HEK293 (cell line): ENCODE data around the gene CCM2.

ENCODE experiments used
- CTCF ChIA-PET: fragments of 350-600 bp; formaldehyde crosslinking; extraction: SDS; loops from one replicate; lab custom pipeline; 2021; ENCODE audit warnings: antibody characterized with exemption; lab: Yijun Ruan, JAX
- POLR2A ChIA-PET: fragments of 300-600 bp; formaldehyde crosslinking; extraction: SDS; loops from one replicate; lab custom pipeline; 2020; ENCODE audit warnings: antibody characterized with exemption, inconsistent platforms; lab: Yijun Ruan, JAX
- H3K27ac ChIP-seq: fragments of 200-500 bp; sonication (Bioruptor generic); 2 replicates; pipeline ENCODE4 v1.5.1; 2014; ENCODE audit warnings: low read depth, low read length, control low read depth, inconsistent platforms; ENCODE audit errors: extremely low read depth
- H3K36me3 ChIP-seq, 2 experiments: fragments of 200-500 bp in 1 of 2; sonication (Bioruptor generic) in 1 of 2; 1 replicate in 1 of 2; 2 replicates in 1 of 2; pipeline ENCODE4 v1.5.1; 2014 to 2017; ENCODE audit warnings: inconsistent platforms in 2 of 2, low read length in 2 of 2; ENCODE audit not compliant: control insufficient read depth in 2 of 2, insufficient read depth in 1 of 2
- H3K4me1 ChIP-seq: fragments of 200-500 bp; sonication (Bioruptor generic); 2 replicates; pipeline ENCODE4 v1.5.1; 2014; ENCODE audit warnings: mild to moderate bottlenecking, low read length, inconsistent platforms; ENCODE audit not compliant: control insufficient read depth, insufficient read depth
- H3K4me3 ChIP-seq: 2 replicates; pipeline ENCODE4 v1.5.1; 2011; ENCODE audit warnings: low read depth, mild to moderate bottlenecking, control low read depth, low read length, moderate library complexity
- H3K9me3 ChIP-seq: fragments of 200-500 bp; sonication (Bioruptor generic); 2 replicates; pipeline ENCODE4 v1.5.1; 2014; ENCODE audit warnings: low read depth, low read length, inconsistent platforms; ENCODE audit not compliant: control insufficient read depth, insufficient read depth
- GLIS2 ChIP-seq: fragments of 450-650 bp; formaldehyde crosslinking; IDR thresholded peaks from 2 replicates; pipeline ENCODE4 v1.5.1; 2016; ENCODE audit warnings: missing biosample characterization, missing genetic modification characterization
- MEIS1 ChIP-seq: sonication (generic); formaldehyde crosslinking; IDR thresholded peaks from 2 replicates; pipeline ENCODE4 v1.8.1; 2022; ENCODE audit warnings: missing genetic modification reagents, mild to moderate bottlenecking, borderline replicate concordance
- SCRT2 ChIP-seq: fragments of 450-650 bp; formaldehyde crosslinking; IDR thresholded peaks from 2 replicates; pipeline ENCODE4 v1.5.1; 2016; ENCODE audit warnings: missing biosample characterization, missing genetic modification characterization
- WT1 ChIP-seq: fragments of 450-650 bp; formaldehyde crosslinking; IDR thresholded peaks from 2 replicates; pipeline ENCODE4 v1.5.1; 2016; ENCODE audit warnings: missing biosample characterization, missing genetic modification characterization
- ZBTB7A ChIP-seq: fragments of 450-650 bp; formaldehyde crosslinking; IDR thresholded peaks from 2 replicates; pipeline ENCODE4 v1.5.1; 2016; ENCODE audit warnings: low read depth, missing biosample characterization, missing genetic modification characterization
- ZNF112 ChIP-seq: fragments of 450-650 bp; formaldehyde crosslinking; IDR thresholded peaks from 2 replicates; pipeline ENCODE4 v1.5.0; 2017; ENCODE audit warnings: missing biosample characterization, missing genetic modification characterization
- ZNF155 ChIP-seq: fragments of 450-650 bp; formaldehyde crosslinking; IDR thresholded peaks from 2 replicates; pipeline ENCODE4 v1.5.1; 2016; ENCODE audit warnings: missing biosample characterization, missing genetic modification characterization
- ZNF169 ChIP-seq: fragments of 450-650 bp; formaldehyde crosslinking; IDR thresholded peaks from 2 replicates; pipeline ENCODE4 v1.5.1; 2016; ENCODE audit warnings: missing biosample characterization, missing genetic modification characterization
- ZNF184 ChIP-seq: fragments of 450-650 bp; IDR thresholded peaks from 2 replicates; pipeline ENCODE4 v1.5.1; 2018; ENCODE audit warnings: missing biosample characterization, mild to moderate bottlenecking, missing genetic modification characterization
- ZNF19 ChIP-seq: fragments of 450-650 bp; formaldehyde crosslinking; IDR thresholded peaks from 2 replicates; pipeline ENCODE4; 2016; ENCODE audit warnings: missing biosample characterization, missing genetic modification characterization, low read depth
- ZNF266 ChIP-seq: fragments of 450-650 bp; formaldehyde crosslinking; IDR thresholded peaks from 2 replicates; pipeline ENCODE4 v1.5.1; 2016; ENCODE audit warnings: missing biosample characterization, missing genetic modification characterization, low read depth
- ZNF311 ChIP-seq: fragments of 450-650 bp; formaldehyde crosslinking; IDR thresholded peaks from 2 replicates; pipeline ENCODE4 v1.5.1; 2017; ENCODE audit warnings: missing biosample characterization, missing genetic modification characterization, borderline replicate concordance
- ZNF366 ChIP-seq: fragments of 450-650 bp; formaldehyde crosslinking; conservative IDR thresholded peaks from 2 replicates; pipeline ENCODE4 v1.5.1; 2016; ENCODE audit warnings: missing biosample characterization, missing genetic modification characterization
- ZNF391 ChIP-seq: fragments of 450-650 bp; formaldehyde crosslinking; IDR thresholded peaks from 2 replicates; pipeline ENCODE4 v1.5.1; 2016; ENCODE audit warnings: low read depth, missing biosample characterization, missing genetic modification characterization, borderline replicate concordance
- ZNF433 ChIP-seq: fragments of 450-650 bp; formaldehyde crosslinking; IDR thresholded peaks from 2 replicates; pipeline ENCODE4 v1.5.1; 2016; ENCODE audit warnings: missing biosample characterization, missing genetic modification characterization, low read depth
- ZNF529 ChIP-seq: fragments of 450-650 bp; formaldehyde crosslinking; IDR thresholded peaks from 2 replicates; pipeline ENCODE4 v1.5.1; 2017; ENCODE audit warnings: missing genetic modification characterization, missing biosample characterization; ENCODE audit not compliant: insufficient replicate concordance
- ZNF558 ChIP-seq: fragments of 450-650 bp; formaldehyde crosslinking; IDR thresholded peaks from 2 replicates; pipeline ENCODE4 v1.5.1; 2016; ENCODE audit warnings: missing biosample characterization, missing genetic modification characterization
- ZNF560 ChIP-seq: fragments of 450-650 bp; formaldehyde crosslinking; IDR thresholded peaks from 2 replicates; pipeline ENCODE4 v1.5.1; 2017; ENCODE audit warnings: missing biosample characterization, missing genetic modification characterization, borderline replicate concordance
- ZNF701 ChIP-seq: fragments of 450-650 bp; formaldehyde crosslinking; IDR thresholded peaks from 2 replicates; pipeline ENCODE4 v1.5.1; 2016; ENCODE audit warnings: missing biosample characterization, missing genetic modification characterization
- ZNF747 ChIP-seq: fragments of 450-650 bp; formaldehyde crosslinking; IDR thresholded peaks from 2 replicates; pipeline ENCODE4 v1.5.1; 2016; ENCODE audit warnings: missing biosample characterization, missing genetic modification characterization
- TF ChIP-seq, protein P1 (sequence below): fragments of 450-650 bp; formaldehyde crosslinking; IDR thresholded peaks from 2 replicates; pipeline ENCODE4; 2016; ENCODE audit warnings: missing biosample characterization, missing genetic modification characterization
- TF ChIP-seq, protein P2 (sequence below): fragments of 450-650 bp; formaldehyde crosslinking; conservative IDR thresholded peaks from 2 replicates; pipeline ENCODE4 v1.5.1; 2016; ENCODE audit warnings: low read depth, missing biosample characterization, missing genetic modification characterization

CCM2 gene

DNA sequence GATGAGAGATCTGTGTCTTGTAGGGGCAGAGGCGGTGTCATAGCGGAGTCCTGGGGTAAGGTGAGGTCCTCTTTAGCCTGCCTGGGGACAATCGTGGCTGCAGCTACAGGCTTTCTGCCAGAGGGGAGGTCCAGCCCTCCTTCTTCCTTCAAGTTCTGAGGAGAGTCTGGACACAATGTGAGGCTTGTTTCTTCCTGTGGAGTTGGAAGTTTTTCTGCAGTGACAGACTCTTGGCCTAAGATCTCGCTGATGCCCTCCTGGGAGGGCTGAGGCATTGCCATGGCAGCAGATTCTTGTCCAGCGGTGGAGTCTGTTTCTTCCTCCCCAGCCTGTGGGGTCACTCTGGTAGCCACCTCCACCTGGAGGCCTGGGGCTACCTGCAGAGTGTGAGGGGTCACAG lies 84.3 kb downstream of the CCM2 start:
- H3K36me3 ChIP-seq: no peaks in the 10 kb centered on the region
- no peaks in the 10 kb centered on the region for H3K9me3 ChIP-seq
- CTCF ChIA-PET: no interaction called here
- POLR2A ChIA-PET: no interaction called here
- TF ChIP-seq ZNF433: no peak
- no peak for TF ChIP-seq ZBTB7A (tag by site-specific recombination)
- TF ChIP-seq MEIS1: no peak
- no peak for TF ChIP-seq SCRT2 (tag by site-specific recombination)
- TF ChIP-seq, protein P1, sequence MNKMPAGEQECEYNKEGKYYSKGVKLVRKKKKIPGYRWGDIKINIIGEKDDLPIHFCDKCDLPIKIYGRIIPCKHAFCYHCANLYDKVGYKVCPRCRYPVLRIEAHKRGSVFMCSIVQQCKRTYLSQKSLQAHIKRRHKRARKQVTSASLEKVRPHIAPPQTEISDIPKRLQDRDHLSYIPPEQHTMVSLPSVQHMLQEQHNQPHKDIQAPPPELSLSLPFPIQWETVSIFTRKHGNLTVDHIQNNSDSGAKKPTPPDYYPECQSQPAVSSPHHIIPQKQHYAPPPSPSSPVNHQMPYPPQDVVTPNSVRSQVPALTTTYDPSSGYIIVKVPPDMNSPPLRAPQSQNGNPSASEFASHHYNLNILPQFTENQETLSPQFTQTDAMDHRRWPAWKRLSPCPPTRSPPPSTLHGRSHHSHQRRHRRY: no peak
- TF ChIP-seq ZNF391: no peak
- TF ChIP-seq ZNF184 (tag by site-specific recombination): no peak
- TF ChIP-seq ZNF747 (tag by site-specific recombination): no peak
- no peak for TF ChIP-seq ZNF155 (tag by site-specific recombination)
- TF ChIP-seq ZNF529 (tag by site-specific recombination): no peak
- TF ChIP-seq ZNF19: no peak
- no peak for TF ChIP-seq WT1
- TF ChIP-seq ZNF558 (tag by site-specific recombination): no peak
- TF ChIP-seq ZNF169: no peak
- TF ChIP-seq ZNF266 (tag by site-specific recombination): no peak
- TF ChIP-seq ZNF366 (tag by site-specific recombination): no peak
- no peak for TF ChIP-seq ZNF311
- no peak for TF ChIP-seq ZNF112 (tag by site-specific recombination)
- H3K4me3 ChIP-seq: no peak overlapping the region
- H3K27ac ChIP-seq: no peak overlapping the region
- H3K4me1 ChIP-seq: no peaks in the 10 kb centered on the region

DNA sequence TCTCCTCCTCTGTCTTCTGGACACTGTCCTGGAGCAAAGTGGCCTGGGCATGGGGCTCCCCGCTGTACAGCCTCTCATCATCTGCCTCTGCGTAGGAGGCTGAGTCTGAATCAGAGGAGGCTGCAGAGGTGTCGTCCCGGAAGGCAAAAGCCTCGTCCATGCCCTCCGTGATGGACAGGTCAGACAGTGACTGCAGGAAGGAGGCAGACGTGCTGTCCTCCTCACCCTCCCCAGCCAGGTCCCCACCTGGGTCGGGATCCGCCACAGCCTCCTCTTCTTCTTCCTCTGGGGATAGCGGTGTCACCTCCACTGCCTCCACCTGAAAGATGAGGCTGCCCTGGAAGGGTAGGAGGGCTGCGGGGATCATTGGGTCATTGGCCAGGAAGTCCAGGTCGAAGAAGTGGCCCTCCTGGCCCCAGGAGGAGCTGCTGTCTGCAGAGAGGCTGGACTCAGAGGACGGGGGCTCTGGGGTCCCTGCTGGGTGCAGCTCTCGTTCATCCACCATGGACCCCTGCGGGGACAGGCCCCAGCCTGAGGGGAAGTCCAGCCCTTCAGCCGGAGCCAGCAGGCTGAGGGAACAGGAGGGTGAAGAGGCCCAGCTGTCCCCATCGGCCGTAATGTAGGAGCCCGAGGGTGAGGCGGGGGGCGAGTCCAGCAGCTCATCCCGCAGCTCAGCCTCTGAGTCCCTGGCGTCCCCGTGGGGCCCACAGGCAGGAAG lies 85.1 kb downstream of the CCM2 start:
- no peaks in the 10 kb centered on the region for H3K9me3 ChIP-seq
- TF ChIP-seq ZNF391 (no peak), ZNF560 (tag by site-specific recombination) (no peak), ZNF701 (tag by site-specific recombination) (no peak), GLIS2 (tag by site-specific recombination) (no peak)
- TF ChIP-seq, protein P2, sequence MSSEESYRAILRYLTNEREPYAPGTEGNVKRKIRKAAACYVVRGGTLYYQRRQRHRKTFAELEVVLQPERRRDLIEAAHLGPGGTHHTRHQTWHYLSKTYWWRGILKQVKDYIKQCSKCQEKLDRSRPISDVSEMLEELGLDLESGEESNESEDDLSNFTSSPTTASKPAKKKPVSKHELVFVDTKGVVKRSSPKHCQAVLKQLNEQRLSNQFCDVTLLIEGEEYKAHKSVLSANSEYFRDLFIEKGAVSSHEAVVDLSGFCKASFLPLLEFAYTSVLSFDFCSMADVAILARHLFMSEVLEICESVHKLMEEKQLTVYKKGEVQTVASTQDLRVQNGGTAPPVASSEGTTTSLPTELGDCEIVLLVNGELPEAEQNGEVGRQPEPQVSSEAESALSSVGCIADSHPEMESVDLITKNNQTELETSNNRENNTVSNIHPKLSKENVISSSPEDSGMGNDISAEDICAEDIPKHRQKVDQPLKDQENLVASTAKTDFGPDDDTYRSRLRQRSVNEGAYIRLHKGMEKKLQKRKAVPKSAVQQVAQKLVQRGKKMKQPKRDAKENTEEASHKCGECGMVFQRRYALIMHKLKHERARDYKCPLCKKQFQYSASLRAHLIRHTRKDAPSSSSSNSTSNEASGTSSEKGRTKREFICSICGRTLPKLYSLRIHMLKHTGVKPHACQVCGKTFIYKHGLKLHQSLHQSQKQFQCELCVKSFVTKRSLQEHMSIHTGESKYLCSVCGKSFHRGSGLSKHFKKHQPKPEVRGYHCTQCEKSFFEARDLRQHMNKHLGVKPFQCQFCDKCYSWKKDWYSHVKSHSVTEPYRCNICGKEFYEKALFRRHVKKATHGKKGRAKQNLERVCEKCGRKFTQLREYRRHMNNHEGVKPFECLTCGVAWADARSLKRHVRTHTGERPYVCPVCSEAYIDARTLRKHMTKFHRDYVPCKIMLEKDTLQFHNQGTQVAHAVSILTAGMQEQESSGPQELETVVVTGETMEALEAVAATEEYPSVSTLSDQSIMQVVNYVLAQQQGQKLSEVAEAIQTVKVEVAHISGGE (tag by site-specific recombination): no peak
- TF ChIP-seq, all 188 proteins: peak for 0
- ChIA-PET CTCF (interaction anchor here (0.7 kb wide), 1 partner anchor 64 kb away, joined by 6 read pairs; no protein-coding TSS in a partner anchor), POLR2A (interaction anchor here (0.7 kb wide), 1 partner anchor 47 kb away, joined by 4 read pairs; no protein-coding TSS in a partner anchor)
- no peaks in the 10 kb centered on the region for H3K36me3 ChIP-seq
- H3K27ac ChIP-seq: no peak overlapping the region
- no peak overlapping the region for H3K4me3 ChIP-seq
- H3K4me1 ChIP-seq: no peaks in the 10 kb centered on the region
